Transverse colon (tissue), 4 donors: ENCODE measurements around the gene EIF6. TPM values are rescaled to one million over a fixed set of nuclear protein-coding genes. Genes with fewer than 3 reads are reported as not detected.
"Not testable (repeated sequence)": the region's sequence is repeated elsewhere in the genome, so short reads cannot be mapped to it uniquely, and the experiment has no call there.

Source experiments
- DNase-seq: peaks from one replicate; pipeline ENCODE4 v3.0.0-alpha.2; 2019
- H3K27ac ChIP-seq, 4 donors: fragments of 200-600 bp; sonication (generic); 2 replicates each; pipeline ENCODE4 v1.5.1; 2016 to 2018; ENCODE audit warnings: inconsistent platforms in 4 of 4
- H3K27me3 ChIP-seq: fragments of 200-600 bp; sonication (generic); 2 replicates; pipeline ENCODE4 v1.5.1; 2017; ENCODE audit warnings: inconsistent platforms
- H3K36me3 ChIP-seq, 4 donors: fragments of 200-600 bp; sonication (generic); 2 replicates each; pipeline ENCODE4 v1.5.1; 2017 to 2019; ENCODE audit warnings: inconsistent platforms in 4 of 4
- H3K4me1 ChIP-seq, 4 donors: fragments of 200-600 bp; sonication (generic); 2 replicates each; pipeline ENCODE4 v1.5.1; 2017 to 2020; ENCODE audit warnings: inconsistent platforms in 4 of 4
- H3K4me3 ChIP-seq, 4 donors: fragments of 200-600 bp; sonication (generic); 1 replicate in 1 of 4; 2 replicates in 3 of 4; pipeline versions ENCODE4 v1.5.1 to v1.6.1; 2017 to 2019; ENCODE audit warnings: inconsistent platforms in 4 of 4
- H3K9me3 ChIP-seq, 2 donors: fragments of 200-600 bp; sonication (generic); 2 replicates each; pipeline ENCODE4 v1.5.1; 2017 to 2019; ENCODE audit warnings: inconsistent platforms in 2 of 2
- EP300 ChIP-seq: sonication (generic); formaldehyde crosslinking; IDR thresholded peaks from one replicate; pipeline ENCODE4 v1.6.1; 2017; ENCODE audit warnings: antibody characterized with exemption, low read depth
- POLR2A ChIP-seq: fragments of 450-650 bp; IDR thresholded peaks from one replicate; pipeline ENCODE4 v1.6.1; 2016; ENCODE audit warnings: antibody characterized with exemption, mild to moderate bottlenecking, moderate library complexity
- POLR2AphosphoS5 ChIP-seq, 3 donors: sonication (generic); formaldehyde crosslinking; IDR thresholded peaks; one replicate each; pipeline ENCODE4 v1.6.1; 2016; ENCODE audit warnings: antibody characterized with exemption in 3 of 3
- WGBS, 2 donors: methylation state at CpG; one replicate each; pipeline ENCODE4 v1.1.5; 2018; ENCODE audit warnings: low coverage in 1 of 2; 5-methylcytosine and 5-hydroxymethylcytosine counted together
- in situ Hi-C, 4 donors: fragments of 200-750 bp; cut with MboI; loops; one replicate each; pipeline versions ENCODE4 v1.15.0 to v1.15.1; 2017; ENCODE audit warnings: low sequenced_read_pairs in 3 of 4, low pct_ligation_motif_present in 1 of 4, low pct_unique_long_range_greater_than_20kb in 1 of 4
- intact Hi-C: fragments of 100-400 bp; cut with DNase I; formaldehyde crosslinking; loops from one replicate; pipeline ENCODE4 v1.15.1; 2023; ENCODE audit warnings: low total_unique reads
- total RNA-seq, 4 donors: library from RNA; depleted of rRNA; stranded (reverse); fragments of >200 nt; gene quantifications; one replicate each; pipeline ENCODE4 v1.1.0, GENCODE V29; 2016
- TF ChIP-seq, protein P1 (sequence below), 5 experiments: fragments of 200-600 bp in 3 of 5; fragments of 450-650 bp in 2 of 5; sonication (generic) in 3 of 5; IDR thresholded peaks; 1 replicate in 2 of 5; 2 replicates in 3 of 5; pipeline ENCODE4 v1.5.1; 2016 to 2017; ENCODE audit warnings: antibody characterized with exemption in 5 of 5, inconsistent platforms in 3 of 5, mild to moderate bottlenecking in 2 of 5, moderate library complexity in 1 of 5

The EIF6 gene
- total RNA-seq, 4 donors from 2014 or later = 54.9 to 168 (median 100) TPM

DNA sequence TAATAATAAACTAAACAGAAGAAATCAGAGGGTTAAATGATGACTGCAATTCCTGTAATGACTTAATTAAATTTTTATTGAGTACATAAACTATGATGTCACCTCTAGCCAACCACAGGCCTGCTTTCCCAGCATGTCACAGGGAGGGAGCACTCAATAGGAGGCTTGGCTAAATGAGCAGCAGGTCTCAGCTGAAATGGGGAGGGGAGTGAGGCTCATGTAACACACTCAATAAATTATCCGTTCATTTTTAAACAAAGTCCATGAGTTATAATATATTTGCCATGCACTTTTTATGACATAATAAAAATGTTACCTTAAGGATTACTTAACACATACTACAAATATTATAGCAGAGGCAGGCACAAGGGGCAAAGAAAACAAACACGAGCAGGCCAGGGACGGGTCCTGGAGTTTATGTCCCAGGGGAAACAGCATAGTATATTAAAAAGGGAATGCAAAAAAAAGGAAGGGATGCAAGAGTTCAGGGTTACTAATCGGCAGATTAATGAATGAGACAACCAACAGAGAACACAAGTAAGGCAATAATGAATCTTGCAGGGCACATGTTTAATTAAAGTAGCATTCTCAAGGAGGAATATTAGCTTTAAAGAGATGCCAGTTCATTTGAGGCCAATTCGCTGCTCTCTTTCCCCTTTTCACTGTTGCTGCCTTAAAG is 34.8 kb upstream of the EIF6 start:
- TF ChIP-seq POLR2AphosphoS5 (IDR thresholded peaks at IDR 0.05) = no peak
- TF ChIP-seq EP300 = no peak
- TF ChIP-seq, protein P1, sequence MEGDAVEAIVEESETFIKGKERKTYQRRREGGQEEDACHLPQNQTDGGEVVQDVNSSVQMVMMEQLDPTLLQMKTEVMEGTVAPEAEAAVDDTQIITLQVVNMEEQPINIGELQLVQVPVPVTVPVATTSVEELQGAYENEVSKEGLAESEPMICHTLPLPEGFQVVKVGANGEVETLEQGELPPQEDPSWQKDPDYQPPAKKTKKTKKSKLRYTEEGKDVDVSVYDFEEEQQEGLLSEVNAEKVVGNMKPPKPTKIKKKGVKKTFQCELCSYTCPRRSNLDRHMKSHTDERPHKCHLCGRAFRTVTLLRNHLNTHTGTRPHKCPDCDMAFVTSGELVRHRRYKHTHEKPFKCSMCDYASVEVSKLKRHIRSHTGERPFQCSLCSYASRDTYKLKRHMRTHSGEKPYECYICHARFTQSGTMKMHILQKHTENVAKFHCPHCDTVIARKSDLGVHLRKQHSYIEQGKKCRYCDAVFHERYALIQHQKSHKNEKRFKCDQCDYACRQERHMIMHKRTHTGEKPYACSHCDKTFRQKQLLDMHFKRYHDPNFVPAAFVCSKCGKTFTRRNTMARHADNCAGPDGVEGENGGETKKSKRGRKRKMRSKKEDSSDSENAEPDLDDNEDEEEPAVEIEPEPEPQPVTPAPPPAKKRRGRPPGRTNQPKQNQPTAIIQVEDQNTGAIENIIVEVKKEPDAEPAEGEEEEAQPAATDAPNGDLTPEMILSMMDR (IDR thresholded peaks at IDR 0.05) = no peak
- TF ChIP-seq POLR2A = no peak
- Histone ChIP-seq H3K9me3 (no peaks in the 10 kb centered on the region), H3K27me3 (no peaks in the 10 kb centered on the region), H3K4me1 (peaks cover 20 to 41% (median 32%) of the 10 kb centered on the region in 4 donors), H3K27ac (peak overlapping the region; percentile 80 to 88 (median 83)), H3K36me3 (no peaks in the 10 kb centered on the region), H3K4me3 (no peak overlapping the region)
- DNase-seq = no peak
- WGBS, 2 donors = 16 to 48% methylated on average over 5 of the region's 5 CpGs
- intact Hi-C loops (no loop called here), in situ Hi-C loops (no loop called here)

GRCh38 chr20:35318502-35319157 is 34.1 kb upstream of the EIF6 start:
- TF ChIP-seq POLR2A (peak; percentile 71), EP300 (no peak), POLR2AphosphoS5 (IDR thresholded peaks at IDR 0.05) (peak; percentile 65 to 78 (median 70))
- TF ChIP-seq, protein P1 (IDR thresholded peaks at IDR 0.05) = no peak
- Histone ChIP-seq H3K27ac (peak overlapping the region; percentile 80 to 88 (median 83)), H3K4me3 (no peak overlapping the region), H3K9me3 (no peaks in the 10 kb centered on the region), H3K36me3 (no peaks in the 10 kb centered on the region), H3K4me1 (peaks cover 20 to 41% (median 32%) of the 10 kb centered on the region in 4 donors), H3K27me3 (no peaks in the 10 kb centered on the region)
- DNase-seq = peak; percentile 67
- intact Hi-C loops (no loop called here), in situ Hi-C loops (no loop called here)
- WGBS, 2 donors = 45 to 47% methylated on average over 2 to 6 of the region's 6 CpGs

DNA sequence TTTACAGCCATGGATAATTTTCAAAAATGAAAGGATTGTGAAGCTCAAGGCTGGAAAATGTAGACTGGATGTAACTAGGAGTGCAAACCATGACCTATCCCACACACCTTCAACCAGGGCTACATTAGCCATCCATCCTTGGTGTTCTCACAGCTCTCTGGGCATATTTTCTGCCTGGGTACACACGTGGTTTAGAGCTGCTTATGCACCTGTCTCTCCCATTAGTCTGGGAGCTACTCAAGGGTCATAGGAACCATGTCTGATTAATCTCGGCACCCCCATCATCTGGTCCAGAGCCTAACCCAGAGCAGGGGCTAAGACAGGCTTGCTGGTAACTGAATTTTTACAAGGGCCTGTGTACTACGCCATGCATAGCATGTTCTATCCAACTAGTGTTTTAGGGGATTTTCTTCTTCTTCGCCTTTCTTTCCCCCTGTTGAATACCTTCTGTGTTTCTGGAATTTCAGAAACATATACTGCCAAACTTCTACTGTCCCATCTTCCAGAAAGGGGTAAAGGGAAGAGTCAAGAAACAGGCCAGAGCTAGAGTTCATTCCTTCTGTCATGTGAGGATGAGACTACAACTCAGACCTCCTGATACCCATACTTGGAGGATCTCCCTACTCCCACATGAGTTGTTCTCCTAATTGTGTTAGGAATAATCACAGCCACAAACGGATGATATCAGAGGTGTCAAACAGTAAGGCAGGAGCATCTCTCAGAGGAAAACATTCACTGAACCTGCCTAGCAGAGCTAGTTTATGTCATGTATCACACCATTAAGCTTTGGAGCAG is 33.0 kb upstream of the EIF6 start:
- Histone ChIP-seq H3K36me3 (no peaks in the 10 kb centered on the region), H3K4me1 (peaks cover 20 to 41% (median 32%) of the 10 kb centered on the region in 4 donors), H3K27me3 (no peaks in the 10 kb centered on the region), H3K9me3 (no peaks in the 10 kb centered on the region), H3K4me3 (no peak overlapping the region), H3K27ac (peak overlapping the region; percentile 80 to 88 (median 83))
- 77 to 90% methylated on average over 4 to 5 of the region's 5 CpGs for WGBS, 2 donors
- in situ Hi-C loops (no loop called here), intact Hi-C loops (no loop called here)
- TF ChIP-seq POLR2A (no peak), EP300 (no peak), POLR2AphosphoS5 (IDR thresholded peaks at IDR 0.05) (no peak)
- TF ChIP-seq, protein P1 (IDR thresholded peaks at IDR 0.05) = no peak
- no peak for DNase-seq

DNA sequence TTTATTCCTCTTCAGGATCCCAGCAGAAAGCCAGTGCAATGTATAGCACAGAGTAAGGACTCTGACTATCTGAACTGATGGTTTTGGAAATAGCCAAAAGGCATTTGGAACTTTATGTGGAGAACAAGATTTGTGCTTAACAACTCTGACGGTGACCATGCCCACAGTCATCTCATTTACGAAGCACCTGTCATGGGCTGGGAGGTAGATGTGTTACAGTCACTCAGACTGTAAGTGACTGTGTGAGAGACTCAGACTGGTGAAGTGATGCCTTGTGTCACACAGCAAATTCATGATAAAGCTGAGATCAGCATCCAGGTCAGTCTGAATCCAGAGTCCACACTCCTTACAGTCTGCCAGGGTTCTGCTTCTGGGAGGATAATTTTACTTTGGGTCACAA is 31.5 kb upstream of the EIF6 start:
- no peaks in the 10 kb centered on the region for H3K36me3 ChIP-seq
- TF ChIP-seq POLR2A (no peak), POLR2AphosphoS5 (IDR thresholded peaks at IDR 0.05) (no peak), EP300 (no peak)
- TF ChIP-seq, protein P1 (IDR thresholded peaks at IDR 0.05) = no peak
- peak overlapping the region; percentile 4 to 88 (median 83) for H3K27ac ChIP-seq
- H3K4me1 ChIP-seq = peaks cover 20 to 41% (median 34%) of the 10 kb centered on the region in 4 donors
- no peaks in the 10 kb centered on the region for H3K27me3 ChIP-seq
- intact Hi-C loops = no loop called here
- in situ Hi-C loops = no loop called here
- no peak overlapping the region for H3K4me3 ChIP-seq
- 85% methylated on average over 2 of the region's 2 CpGs; no CpG with 5 or more reads in 1 of the 2 donors for WGBS, 2 donors
- DNase-seq = no peak
- no peaks in the 10 kb centered on the region for H3K9me3 ChIP-seq

GRCh38 chr20:35315632-35316020 is 31.1 kb upstream of the EIF6 start:
- Histone ChIP-seq H3K27ac (peak overlapping the region; percentile 4 to 88 (median 83)), H3K4me1 (peaks cover 20 to 41% (median 33%) of the 10 kb centered on the region in 4 donors)
- H3K36me3 ChIP-seq, H3K9me3 ChIP-seq, H3K27me3 ChIP-seq, in situ Hi-C loops, DNase-seq, H3K4me3 ChIP-seq, intact Hi-C loops: not testable (repeated sequence)
- WGBS, 2 donors = 40 to 95% methylated on average over 1 to 7 of the region's 7 CpGs
